ENCODE results near the gene RPS14. TPM values are rescaled to one million over a fixed set of nuclear protein-coding genes. Genes with fewer than 3 reads are reported as not detected.

The RPS14 gene
- total and polyA plus RNA-seq, 9 of the 15 experiments (the other 6 are each of a cell fraction or from before 2014, with no cell fraction given): 1,824 to 5,983 (median 3,017) TPM

DNA sequence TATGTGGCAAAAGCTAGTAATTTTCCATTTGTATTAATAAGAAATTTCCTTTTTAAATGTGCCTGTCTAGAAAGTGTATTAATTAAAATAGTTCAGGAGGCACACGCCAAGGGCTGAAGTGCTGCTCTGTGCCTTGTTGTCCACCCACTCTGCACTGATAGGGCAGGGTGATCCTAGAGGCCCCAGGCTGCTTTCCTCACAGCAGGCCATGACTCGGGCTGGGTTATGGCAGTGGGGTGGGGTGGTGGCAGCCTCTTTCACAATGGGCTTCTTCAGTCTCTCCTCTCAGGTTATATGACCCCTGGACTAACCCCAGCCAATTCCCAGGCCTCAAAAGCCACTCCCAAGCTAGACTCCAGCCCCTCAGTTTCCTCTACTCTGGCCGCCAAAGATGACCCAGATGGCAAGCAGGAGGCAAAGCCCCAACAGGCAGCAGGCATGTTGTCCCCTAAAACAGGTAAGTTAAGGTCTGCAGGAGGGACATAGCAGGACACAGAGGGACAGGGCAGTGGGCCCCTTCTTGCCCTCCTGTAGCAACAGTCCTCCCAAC, 56.4 kb downstream of the RPS14 start (continued):
- TF ChIP-seq NKRF (IDR thresholded peaks at IDR 0.05; ENCODE audit: borderline replicate concordance) (no peak), ZBTB2 (IDR thresholded peaks at IDR 0.05) (no peak), TGIF2 (CRISPR knock-in tag; IDR thresholded peaks at IDR 0.05) (no peak), IRF2 (CRISPR knock-in tag; IDR thresholded peaks at IDR 0.05) (no peak), ARNT (IDR thresholded peaks at IDR 0.05) (no peak), SRSF3 (IDR thresholded peaks at IDR 0.05; ENCODE audit: insufficient read depth, low read length) (no peak), CEBPB (tag; IDR thresholded peaks at IDR 0.05) (no peak), CAMTA2 (CRISPR knock-in tag; conservative IDR thresholded peaks at IDR 0.05) (no peak), SOX6 (IDR thresholded peaks at IDR 0.05) (no peak), MCM3 (IDR thresholded peaks at IDR 0.05) (no peak), RAD51 (IDR thresholded peaks at IDR 0.05; ENCODE audit: borderline replicate concordance, low read depth) (no peak), ZNF589 (CRISPR knock-in tag; IDR thresholded peaks at IDR 0.05; ENCODE audit: low read depth) (no peak)
